ENCODE data around the gene ATP2C2.
"Not testable (repeated sequence)": the region's sequence is repeated elsewhere in the genome, so short reads cannot be mapped to it uniquely, and the experiment has no call there.

The ATP2C2 gene

DNA sequence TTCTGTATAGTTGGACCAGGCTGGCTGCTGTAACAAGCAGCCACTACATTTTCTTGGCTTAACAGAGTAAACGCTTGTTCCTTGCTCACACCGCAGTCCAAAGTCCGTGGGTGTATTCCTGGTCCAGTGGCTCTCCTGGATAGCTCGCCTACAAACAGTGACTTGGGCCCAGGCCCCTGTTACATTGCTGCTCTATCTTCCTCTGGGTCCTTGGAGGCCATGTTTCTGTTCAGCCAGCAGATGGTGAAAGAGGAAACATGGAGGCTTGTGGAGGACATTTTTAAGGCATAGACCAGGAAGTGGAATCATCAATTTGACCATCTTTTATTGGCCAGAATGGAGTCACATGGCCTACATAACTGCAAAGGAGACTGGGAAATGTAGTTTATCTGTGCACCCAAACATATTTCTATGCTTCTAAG lies 55.1 kb downstream of the ATP2C2 start:
- DNase-seq: no peak

GRCh38 chr16:84425696-84426095 lies 57.4 kb downstream of the ATP2C2 start:
- DNase-seq: no peak

- DNase-seq: no peak
Measured at GRCh38 chr16:84426804-84427203, 58.5 kb downstream of the ATP2C2 start.

GRCh38 chr16:84427553-84427952 lies 59.2 kb downstream of the ATP2C2 start:
- DNase-seq: no peak

GRCh38 chr16:84430860-84431259 lies 62.5 kb downstream of the ATP2C2 start:
- no peak for DNase-seq

GRCh38 chr16:84434800-84435199 lies 66.5 kb downstream of the ATP2C2 start:
- no peak for DNase-seq

DNA sequence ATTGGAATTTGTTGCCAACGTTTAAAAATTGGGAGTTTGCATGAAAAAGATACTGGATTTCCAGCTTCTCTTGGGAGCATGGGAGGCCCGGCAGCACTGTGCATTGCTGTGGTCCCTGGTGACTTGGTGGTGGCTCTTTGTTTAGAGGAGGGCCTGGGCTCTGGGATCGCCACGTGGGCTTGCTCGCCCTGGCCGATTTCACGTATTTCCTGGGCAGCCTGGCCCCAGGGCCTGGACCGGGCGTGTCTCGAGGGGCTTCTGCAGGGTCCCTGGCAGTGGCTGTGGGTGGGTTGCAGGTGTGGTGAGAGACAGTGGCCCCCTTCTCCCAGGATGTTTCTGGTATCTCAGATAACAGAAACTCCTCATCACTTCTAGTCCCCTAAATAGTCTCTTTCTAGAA lies 67.9 kb downstream of the ATP2C2 start:
- no peak for DNase-seq

GRCh38 chr16:84438971-84439696 lies 70.8 kb downstream of the ATP2C2 start:
- DNase-seq: no peak

DNA sequence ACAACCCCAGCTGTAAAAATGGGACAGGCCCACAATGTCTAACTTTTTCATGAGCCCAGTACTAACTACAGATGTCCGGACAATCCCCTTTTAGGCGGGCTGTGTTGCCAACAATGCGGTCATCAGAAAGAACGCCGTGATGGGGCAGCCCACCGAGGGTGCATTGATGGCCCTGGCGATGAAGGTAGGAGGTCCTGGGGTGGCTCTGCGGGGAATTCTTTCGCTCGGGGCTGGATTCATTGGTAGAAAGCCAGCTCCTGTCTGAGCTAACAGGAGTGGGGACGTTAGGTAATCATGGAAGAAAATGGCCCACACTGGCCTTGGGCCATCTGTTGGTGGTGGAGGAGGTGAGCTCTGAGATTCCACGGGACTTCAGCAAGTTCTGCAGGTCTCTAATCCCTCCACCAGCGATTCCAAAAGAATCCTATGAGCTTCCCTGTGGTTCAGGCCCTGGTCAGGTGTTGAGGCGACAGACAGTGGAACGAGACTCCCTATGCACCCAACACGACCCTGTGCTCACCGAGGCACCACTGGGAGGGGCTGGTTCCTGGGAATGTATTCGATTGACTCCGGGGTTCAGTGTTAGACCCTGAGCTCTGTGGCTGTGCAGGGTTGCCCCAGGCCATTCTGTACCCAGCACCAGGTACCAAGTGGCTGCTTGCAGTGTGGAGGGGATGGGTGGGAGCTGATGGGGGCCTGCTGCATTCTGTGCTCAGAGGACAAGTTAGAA lies 74.2 kb downstream of the ATP2C2 start:
- DNase-seq: no peak

GRCh38 chr16:84443166-84443802 lies 74.9 kb downstream of the ATP2C2 start:
- no peak for DNase-seq

DNA sequence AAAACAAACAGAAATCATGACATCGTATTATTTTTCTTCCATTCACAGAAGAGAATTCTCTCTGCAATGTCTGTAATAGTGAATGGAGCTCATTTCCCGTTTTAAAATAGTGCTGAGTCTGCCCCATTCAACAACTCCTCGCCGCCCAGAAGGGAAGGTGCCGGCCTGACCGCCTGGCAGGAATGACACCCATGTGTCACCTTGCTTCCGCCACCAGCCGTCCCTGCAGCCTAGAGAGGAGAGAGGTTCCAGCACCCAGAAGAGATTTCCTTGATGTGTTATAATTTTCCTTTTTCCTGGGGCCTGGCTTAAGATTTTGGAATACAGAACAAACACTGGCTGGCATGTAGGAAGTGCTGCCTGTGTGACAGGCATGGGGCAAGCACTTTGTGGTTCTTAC lies 76.1 kb downstream of the ATP2C2 start:
- no peak for DNase-seq

- no peak for DNase-seq
Measured at GRCh38 chr16:84446084-84446483, 77.7 kb downstream of the ATP2C2 start.

DNA sequence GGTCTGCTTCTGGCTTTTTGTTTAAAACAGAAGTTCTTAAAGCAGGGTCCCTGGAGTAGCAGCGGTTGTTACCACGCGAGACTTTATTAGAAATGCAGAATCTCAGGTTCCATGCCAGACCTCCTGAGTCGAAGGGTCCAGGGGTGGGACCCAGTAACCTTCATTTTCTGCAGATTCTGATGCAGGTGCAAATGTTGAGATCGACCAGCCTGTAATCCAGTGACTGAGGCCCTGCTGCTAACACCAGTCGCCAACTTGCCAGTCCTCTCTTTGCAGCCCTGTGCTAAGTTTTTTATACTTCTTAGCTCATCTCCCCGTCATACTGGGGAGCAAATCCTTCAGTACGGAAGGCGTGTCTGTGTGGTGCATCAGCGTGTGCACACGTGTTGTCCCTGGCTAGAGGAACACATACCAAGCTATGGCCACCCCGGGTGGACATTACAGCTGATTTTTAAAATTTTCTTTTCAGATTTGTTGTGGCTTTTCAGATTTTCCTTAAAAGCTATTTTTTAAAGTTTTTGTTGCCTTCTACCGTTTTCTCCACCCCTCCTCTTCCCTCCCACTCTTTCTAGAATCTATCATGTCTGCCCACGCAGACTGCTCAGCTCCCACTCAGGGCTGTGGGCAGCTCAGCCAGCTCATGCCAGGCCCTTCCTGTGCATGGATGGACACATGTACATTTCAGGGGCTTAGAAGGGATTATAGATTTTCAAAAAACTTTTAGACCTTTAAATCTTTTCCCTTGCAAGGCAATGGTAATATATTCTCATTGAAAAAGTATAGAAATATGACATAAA lies 78.5 kb downstream of the ATP2C2 start:
- DNase-seq: no peak

DNA sequence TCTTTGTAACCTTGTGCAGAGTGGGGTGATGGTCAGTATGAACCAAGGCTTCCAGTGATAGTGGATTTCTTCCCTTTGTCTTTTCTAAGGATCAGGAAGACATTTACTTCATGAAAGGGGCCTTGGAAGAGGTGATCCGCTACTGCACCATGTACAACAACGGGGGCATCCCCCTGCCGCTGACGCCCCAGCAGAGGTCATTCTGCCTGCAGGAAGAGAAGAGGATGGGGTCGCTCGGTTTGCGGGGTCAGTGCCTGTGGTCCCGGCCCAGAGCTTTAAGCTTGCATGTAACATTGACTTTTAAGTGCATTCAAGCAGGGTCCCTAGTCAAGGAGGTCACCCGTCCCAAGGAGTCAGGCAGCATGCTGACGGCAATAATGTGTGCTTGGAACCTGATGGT lies 80.1 kb downstream of the ATP2C2 start:
- no peak for DNase-seq

DNA sequence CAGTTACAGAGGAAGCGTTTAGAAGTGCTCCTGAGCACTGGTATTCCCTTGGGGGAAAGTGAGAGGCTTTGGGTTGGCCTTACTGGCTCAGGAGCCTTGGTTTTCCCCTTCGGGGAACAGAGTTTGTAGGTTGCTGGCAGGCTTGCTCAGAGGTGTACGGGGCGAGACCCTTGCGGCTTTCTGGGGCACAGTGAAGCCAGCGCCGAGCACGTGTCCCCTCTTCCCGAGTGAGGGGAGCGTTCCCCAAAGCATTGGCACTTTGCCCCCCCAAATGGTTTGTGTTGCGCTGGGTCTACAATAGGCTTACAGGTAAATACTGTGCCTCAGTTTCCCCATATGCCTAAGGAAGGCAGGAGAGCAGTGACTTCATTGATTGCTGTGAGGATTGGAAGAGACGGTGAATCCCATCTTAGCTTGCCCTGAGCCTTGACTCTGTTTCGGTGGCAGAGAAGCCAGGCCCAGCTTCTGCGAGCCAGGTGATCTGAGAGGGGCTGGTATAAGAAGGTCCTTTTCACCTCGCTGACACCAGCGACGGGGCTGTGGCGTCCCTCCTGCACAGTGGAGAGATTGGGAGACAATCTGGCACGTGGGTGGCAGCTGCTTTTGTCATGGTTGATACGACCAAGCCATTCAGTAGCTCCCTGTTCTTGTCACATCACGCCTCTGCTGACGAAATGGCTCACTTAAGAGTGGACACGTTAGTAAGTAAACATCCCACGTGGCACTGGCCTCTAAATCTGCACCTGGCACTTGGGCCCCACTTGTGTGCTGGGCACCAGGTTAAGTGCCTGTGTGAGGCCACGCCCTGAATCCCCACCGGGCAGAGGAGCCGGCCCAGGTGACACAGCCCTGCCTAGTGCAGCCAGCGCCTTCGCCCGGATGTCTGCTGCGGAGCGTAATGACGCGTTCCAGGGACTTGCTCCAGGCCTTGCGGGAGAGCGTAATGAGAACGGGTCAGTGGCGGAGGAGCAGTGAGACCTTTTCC lies 81.1 kb downstream of the ATP2C2 start:
- DNase-seq: no peak

GRCh38 chr16:84450176-84450865 lies 82.0 kb downstream of the ATP2C2 start:
- DNase-seq: no peak

- not testable (repeated sequence) for DNase-seq
Measured at GRCh38 chr16:84451010-84451676, 82.8 kb downstream of the ATP2C2 start.

GRCh38 chr16:84451781-84452180 lies 83.4 kb downstream of the ATP2C2 start:
- no peak for DNase-seq

DNA sequence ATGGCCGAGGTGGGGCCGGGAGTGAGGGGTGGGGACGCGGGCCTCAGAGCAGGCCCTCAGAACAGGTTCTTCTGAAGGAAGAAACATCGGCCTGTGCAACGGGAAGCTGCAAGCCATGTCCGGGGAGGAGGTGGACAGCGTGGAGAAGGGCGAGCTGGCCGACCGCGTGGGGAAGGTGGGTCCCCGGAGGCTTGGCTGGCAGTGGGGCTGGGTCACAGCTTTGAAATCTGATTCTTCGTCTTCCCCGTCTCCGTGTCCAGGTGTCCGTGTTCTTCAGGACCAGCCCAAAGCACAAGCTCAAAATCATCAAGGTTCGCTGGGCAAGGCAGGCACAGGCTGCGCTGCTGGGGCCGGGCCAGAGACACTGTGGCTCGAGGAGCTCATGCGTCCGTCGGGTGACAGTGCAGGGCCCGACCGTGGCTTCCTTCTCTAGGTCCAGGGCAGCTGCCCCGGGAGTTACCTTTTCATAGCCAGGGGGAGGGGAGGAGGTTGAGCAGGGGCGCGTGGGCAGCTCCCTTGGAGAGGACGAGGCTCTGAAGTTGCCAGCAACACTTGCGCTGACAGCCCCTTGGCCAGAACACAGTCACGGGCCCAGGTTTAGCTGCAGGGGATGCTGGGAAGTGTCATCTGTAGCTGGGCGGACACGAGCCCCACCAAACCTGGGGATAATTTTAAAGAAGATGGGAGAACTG lies 84.9 kb downstream of the ATP2C2 start:
- no peak for DNase-seq

DNA sequence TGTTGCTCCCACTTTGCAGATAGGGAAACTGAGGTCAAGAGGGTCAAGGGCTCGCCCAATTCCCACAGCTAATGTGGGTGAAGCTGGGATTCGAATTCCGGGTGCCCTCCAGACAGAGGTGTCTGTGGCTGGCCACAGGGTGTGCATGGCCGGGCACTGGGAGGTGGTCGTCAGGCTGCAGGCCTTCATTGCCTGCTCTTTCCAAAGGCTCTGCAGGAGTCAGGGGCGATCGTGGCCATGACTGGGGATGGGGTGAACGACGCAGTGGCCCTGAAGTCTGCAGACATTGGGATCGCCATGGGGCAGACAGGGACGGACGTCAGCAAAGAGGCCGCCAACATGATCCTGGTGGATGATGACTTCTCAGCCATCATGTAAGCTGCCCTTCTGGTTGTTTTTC lies 86.3 kb downstream of the ATP2C2 start:
- no peak for DNase-seq

Data from activated gamma-delta T cell treated with Interleukin-2 at 50 U/mL for 16 hours (primary cell).